HepG2 (cell line): ENCODE measurements around the gene ZDHHC13. TPM values are rescaled to one million over a fixed set of nuclear protein-coding genes. Genes with fewer than 3 reads are reported as not detected.

Experiments used
- CENPT ChIP-seq: sonication (generic); formaldehyde crosslinking; IDR thresholded peaks from 2 replicates; pipeline ENCODE4 v1.8.0; 2022; ENCODE audit warnings: low read depth, mild to moderate bottlenecking, moderate library complexity, missing genetic modification reagents
- MLLT10 ChIP-seq: sonication (generic); formaldehyde crosslinking; IDR thresholded peaks from 2 replicates; pipeline ENCODE4 v1.4.0; 2020; ENCODE audit warnings: missing genetic modification reagents
- PITX1 ChIP-seq: sonication (generic); formaldehyde crosslinking; IDR thresholded peaks from 2 replicates; pipeline ENCODE4 v1.5.1; 2020; ENCODE audit warnings: mild to moderate bottlenecking, missing genetic modification reagents
- SRY ChIP-seq: sonication (generic); formaldehyde crosslinking; IDR thresholded peaks from 2 replicates; pipeline ENCODE4 v1.8.0; 2022; ENCODE audit warnings: mild to moderate bottlenecking, missing genetic modification reagents
- ZNF276 ChIP-seq: sonication (generic); formaldehyde crosslinking; IDR thresholded peaks from 2 replicates; pipeline ENCODE4 v1.4.0; 2020; ENCODE audit warnings: mild to moderate bottlenecking, low read depth, missing genetic modification reagents
- ZNF782 ChIP-seq: sonication (generic); formaldehyde crosslinking; IDR thresholded peaks from 2 replicates; pipeline ENCODE4 v1.4.0; 2020; ENCODE audit warnings: missing genetic modification reagents, mild to moderate bottlenecking, borderline replicate concordance
- ZNF878 ChIP-seq: sonication (generic); formaldehyde crosslinking; IDR thresholded peaks from 2 replicates; pipeline ENCODE4 v1.8.1; 2023; ENCODE audit warnings: mild to moderate bottlenecking, missing genetic modification reagents, moderate library complexity
- polyA plus RNA-seq, 8 experiments: library from polyadenylated mRNA; depleted of rRNA in 3 of 8; stranded (reverse) in 7 of 8; unstranded in 1 of 8; fragments of >200 nt; fragmentation: Illumina TruSeq in 4 of 8; extraction: Trizol in 4 of 8; gene quantifications; 2 replicates each; pipeline versions ENCODE4 v1.2.1 to v1.2.3, GENCODE V29; 2011 to 2016; ENCODE audit warnings: low read depth in 4 of 8, missing spikeins in 1 of 8, mixed read lengths in 1 of 8; ENCODE audit not compliant: insufficient read depth in 1 of 8
- total RNA-seq, 5 experiments: library from RNA; depleted of rRNA; stranded (reverse); fragments of >200 nt; fragmentation: Illumina TruSeq; extraction: Trizol; gene quantifications; 2 replicates each; pipeline ENCODE4 v1.2.3, GENCODE V29; 2016; ENCODE audit warnings: low read depth in 1 of 5
- TF ChIP-seq, protein P1 (sequence below): sonication (generic); formaldehyde crosslinking; IDR thresholded peaks from 2 replicates; pipeline ENCODE4 v1.5.0; 2020; ENCODE audit warnings: missing genetic modification reagents
- TF ChIP-seq, protein P2 (sequence below): sonication (generic); formaldehyde crosslinking; IDR thresholded peaks from 2 replicates; pipeline ENCODE4 v1.4.0; 2020; ENCODE audit warnings: missing genetic modification reagents
- TF ChIP-seq, protein P3 (sequence below): sonication (generic); formaldehyde crosslinking; IDR thresholded peaks from 2 replicates; pipeline ENCODE4 v1.5.0; 2020; ENCODE audit warnings: mild to moderate bottlenecking, missing genetic modification reagents

ZDHHC13 gene
- total and polyA plus RNA-seq, 2 of the 13 experiments (the other 11 are each of a cell fraction or from before 2014, with no cell fraction given) = 10.9 to 11.8 TPM

- TF ChIP-seq, protein P1, sequence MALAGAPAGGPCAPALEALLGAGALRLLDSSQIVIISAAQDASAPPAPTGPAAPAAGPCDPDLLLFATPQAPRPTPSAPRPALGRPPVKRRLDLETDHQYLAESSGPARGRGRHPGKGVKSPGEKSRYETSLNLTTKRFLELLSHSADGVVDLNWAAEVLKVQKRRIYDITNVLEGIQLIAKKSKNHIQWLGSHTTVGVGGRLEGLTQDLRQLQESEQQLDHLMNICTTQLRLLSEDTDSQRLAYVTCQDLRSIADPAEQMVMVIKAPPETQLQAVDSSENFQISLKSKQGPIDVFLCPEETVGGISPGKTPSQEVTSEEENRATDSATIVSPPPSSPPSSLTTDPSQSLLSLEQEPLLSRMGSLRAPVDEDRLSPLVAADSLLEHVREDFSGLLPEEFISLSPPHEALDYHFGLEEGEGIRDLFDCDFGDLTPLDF = no peak
- TF ChIP-seq, protein P2, sequence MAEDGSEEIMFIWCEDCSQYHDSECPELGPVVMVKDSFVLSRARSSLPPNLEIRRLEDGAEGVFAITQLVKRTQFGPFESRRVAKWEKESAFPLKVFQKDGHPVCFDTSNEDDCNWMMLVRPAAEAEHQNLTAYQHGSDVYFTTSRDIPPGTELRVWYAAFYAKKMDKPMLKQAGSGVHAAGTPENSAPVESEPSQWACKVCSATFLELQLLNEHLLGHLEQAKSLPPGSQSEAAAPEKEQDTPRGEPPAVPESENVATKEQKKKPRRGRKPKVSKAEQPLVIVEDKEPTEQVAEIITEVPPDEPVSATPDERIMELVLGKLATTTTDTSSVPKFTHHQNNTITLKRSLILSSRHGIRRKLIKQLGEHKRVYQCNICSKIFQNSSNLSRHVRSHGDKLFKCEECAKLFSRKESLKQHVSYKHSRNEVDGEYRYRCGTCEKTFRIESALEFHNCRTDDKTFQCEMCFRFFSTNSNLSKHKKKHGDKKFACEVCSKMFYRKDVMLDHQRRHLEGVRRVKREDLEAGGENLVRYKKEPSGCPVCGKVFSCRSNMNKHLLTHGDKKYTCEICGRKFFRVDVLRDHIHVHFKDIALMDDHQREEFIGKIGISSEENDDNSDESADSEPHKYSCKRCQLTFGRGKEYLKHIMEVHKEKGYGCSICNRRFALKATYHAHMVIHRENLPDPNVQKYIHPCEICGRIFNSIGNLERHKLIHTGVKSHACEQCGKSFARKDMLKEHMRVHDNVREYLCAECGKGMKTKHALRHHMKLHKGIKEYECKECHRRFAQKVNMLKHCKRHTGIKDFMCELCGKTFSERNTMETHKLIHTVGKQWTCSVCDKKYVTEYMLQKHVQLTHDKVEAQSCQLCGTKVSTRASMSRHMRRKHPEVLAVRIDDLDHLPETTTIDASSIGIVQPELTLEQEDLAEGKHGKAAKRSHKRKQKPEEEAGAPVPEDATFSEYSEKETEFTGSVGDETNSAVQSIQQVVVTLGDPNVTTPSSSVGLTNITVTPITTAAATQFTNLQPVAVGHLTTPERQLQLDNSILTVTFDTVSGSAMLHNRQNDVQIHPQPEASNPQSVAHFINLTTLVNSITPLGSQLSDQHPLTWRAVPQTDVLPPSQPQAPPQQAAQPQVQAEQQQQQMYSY (CRISPR knock-in tag) = no peak
- TF ChIP-seq PITX1 (CRISPR knock-in tag) (no peak), ZNF782 (CRISPR knock-in tag) (no peak), ZNF276 (CRISPR knock-in tag) (no peak), CENPT (CRISPR knock-in tag) (no peak), MLLT10 (CRISPR knock-in tag) (no peak), SRY (CRISPR knock-in tag) (no peak), ZNF878 (CRISPR knock-in tag) (no peak)
- TF ChIP-seq, protein P3, sequence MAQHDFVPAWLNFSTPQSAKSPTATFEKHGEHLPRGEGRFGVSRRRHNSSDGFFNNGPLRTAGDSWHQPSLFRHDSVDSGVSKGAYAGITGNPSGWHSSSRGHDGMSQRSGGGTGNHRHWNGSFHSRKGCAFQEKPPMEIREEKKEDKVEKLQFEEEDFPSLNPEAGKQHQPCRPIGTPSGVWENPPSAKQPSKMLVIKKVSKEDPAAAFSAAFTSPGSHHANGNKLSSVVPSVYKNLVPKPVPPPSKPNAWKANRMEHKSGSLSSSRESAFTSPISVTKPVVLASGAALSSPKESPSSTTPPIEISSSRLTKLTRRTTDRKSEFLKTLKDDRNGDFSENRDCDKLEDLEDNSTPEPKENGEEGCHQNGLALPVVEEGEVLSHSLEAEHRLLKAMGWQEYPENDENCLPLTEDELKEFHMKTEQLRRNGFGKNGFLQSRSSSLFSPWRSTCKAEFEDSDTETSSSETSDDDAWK = no peak
These were observed 46.6 kb downstream of the ZDHHC13 start (continued) for GRCh38 chr11:19163617-19164016.
